PFSK-1 (cell line): ENCODE data around the gene SIPA1L3.

ENCODE experiments used
- POLR2AphosphoS5 ChIP-seq: IDR thresholded peaks from 2 replicates; pipeline ENCODE4 v1.6.1; 2012; ENCODE audit warnings: low read depth, mild to moderate bottlenecking, control low read depth, low read length, moderate library complexity
- TAF1 ChIP-seq: IDR thresholded peaks from 2 replicates; pipeline ENCODE4 v1.6.1; 2012; ENCODE audit warnings: low read length, control low read depth, borderline replicate concordance; ENCODE audit not compliant: insufficient read depth
- TF ChIP-seq, protein P1 (sequence below), 2 experiments: IDR thresholded peaks; 2 replicates each; pipeline versions ENCODE4 v1.6.1 to v1.8.0; 2011 to 2012; ENCODE audit warnings: low read depth in 2 of 2, low read length in 2 of 2, control low read depth in 1 of 2, inconsistent platforms in 1 of 2, mild to moderate bottlenecking in 1 of 2, moderate library complexity in 1 of 2; ENCODE audit not compliant: insufficient read depth in 1 of 2

DNA sequence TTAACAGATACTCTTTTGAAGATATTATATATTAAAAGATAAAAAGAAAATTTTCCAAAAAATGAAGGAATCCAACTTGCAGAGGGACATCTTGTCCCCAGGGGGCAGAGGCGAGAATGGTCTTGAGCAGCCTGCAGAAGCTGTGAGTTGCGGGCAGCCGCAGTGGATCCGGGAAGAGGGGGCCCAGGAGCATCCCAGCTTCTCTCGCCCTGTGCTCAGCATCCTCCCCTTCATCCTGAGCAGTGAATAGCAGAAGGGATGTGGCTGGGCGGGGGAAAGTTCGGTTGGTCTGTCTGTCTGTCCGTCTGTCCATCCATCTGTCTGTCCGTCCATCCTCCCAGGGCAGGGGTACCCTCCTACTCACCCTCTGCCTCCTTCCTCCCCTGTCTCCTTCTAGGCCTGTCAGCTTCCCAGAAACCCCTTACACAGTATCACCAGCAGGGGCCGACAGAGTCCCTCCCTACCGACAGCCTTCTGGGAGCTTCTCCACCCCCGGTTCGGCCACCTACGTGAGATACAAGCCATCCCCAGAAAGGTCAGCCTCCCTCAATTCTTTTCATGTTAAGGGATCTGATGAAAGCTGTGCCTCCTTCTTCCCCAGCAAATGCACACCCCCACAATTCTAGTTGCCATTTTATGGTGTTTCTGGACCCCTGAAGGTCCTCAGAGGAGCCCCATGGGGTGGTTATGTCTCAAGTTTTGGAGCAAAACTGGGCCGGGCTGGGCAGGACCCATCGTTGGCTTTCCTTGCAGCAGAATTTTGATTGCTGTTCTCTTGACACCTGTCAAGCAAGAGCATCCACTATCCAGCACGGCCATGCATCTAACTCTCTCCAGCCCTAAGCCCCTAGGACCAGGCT, 235.4 kb downstream of the SIPA1L3 start:
- TF ChIP-seq POLR2AphosphoS5: no peak
- no peak for TF ChIP-seq TAF1
- TF ChIP-seq, protein P1, sequence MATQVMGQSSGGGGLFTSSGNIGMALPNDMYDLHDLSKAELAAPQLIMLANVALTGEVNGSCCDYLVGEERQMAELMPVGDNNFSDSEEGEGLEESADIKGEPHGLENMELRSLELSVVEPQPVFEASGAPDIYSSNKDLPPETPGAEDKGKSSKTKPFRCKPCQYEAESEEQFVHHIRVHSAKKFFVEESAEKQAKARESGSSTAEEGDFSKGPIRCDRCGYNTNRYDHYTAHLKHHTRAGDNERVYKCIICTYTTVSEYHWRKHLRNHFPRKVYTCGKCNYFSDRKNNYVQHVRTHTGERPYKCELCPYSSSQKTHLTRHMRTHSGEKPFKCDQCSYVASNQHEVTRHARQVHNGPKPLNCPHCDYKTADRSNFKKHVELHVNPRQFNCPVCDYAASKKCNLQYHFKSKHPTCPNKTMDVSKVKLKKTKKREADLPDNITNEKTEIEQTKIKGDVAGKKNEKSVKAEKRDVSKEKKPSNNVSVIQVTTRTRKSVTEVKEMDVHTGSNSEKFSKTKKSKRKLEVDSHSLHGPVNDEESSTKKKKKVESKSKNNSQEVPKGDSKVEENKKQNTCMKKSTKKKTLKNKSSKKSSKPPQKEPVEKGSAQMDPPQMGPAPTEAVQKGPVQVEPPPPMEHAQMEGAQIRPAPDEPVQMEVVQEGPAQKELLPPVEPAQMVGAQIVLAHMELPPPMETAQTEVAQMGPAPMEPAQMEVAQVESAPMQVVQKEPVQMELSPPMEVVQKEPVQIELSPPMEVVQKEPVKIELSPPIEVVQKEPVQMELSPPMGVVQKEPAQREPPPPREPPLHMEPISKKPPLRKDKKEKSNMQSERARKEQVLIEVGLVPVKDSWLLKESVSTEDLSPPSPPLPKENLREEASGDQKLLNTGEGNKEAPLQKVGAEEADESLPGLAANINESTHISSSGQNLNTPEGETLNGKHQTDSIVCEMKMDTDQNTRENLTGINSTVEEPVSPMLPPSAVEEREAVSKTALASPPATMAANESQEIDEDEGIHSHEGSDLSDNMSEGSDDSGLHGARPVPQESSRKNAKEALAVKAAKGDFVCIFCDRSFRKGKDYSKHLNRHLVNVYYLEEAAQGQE (IDR thresholded peaks at IDR 0.05; ENCODE audit: insufficient read depth in 1 of 2, low read depth in 2 of 2, low read length in 2 of 2): no peak
